ENCODE results near the gene MESP1.

DNA sequence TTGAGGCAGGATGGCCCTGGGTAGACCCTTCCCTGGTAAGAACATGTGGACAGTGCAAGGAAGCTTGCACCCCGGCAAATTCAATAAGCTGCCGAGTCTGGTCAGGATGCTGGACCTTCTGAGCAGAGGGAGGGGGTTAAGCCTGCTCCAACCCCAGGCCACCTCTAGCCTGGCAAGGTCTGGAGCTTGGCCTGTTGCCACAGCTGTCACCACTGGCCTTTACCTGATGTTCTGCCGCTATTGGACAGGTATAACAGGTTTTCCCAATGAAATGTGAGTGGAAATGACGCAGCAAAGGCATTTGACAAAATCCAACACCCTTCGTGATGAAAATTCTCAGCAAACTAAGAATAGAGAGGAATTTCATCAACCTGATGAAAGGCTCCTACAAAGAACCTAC lies 699 bp upstream of the MESP1 start:
- TF ChIP-seq, protein P1, sequence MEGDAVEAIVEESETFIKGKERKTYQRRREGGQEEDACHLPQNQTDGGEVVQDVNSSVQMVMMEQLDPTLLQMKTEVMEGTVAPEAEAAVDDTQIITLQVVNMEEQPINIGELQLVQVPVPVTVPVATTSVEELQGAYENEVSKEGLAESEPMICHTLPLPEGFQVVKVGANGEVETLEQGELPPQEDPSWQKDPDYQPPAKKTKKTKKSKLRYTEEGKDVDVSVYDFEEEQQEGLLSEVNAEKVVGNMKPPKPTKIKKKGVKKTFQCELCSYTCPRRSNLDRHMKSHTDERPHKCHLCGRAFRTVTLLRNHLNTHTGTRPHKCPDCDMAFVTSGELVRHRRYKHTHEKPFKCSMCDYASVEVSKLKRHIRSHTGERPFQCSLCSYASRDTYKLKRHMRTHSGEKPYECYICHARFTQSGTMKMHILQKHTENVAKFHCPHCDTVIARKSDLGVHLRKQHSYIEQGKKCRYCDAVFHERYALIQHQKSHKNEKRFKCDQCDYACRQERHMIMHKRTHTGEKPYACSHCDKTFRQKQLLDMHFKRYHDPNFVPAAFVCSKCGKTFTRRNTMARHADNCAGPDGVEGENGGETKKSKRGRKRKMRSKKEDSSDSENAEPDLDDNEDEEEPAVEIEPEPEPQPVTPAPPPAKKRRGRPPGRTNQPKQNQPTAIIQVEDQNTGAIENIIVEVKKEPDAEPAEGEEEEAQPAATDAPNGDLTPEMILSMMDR (IDR thresholded peaks at IDR 0.05): no peak
- TF ChIP-seq POLR2A (IDR thresholded peaks at IDR 0.05) (no peak), POLR2AphosphoS5 (IDR thresholded peaks at IDR 0.05) (no peak), EP300 (IDR thresholded peaks at IDR 0.05) (no peak)
